Colonic mucosa (tissue), 4 donors: ENCODE measurements around the gene PSMC1. TPM values are rescaled to one million over a fixed set of nuclear protein-coding genes. Genes with fewer than 3 reads are reported as not detected.

Experiments
- DNase-seq: peaks from one replicate; pipeline ENCODE4 v3.0.0-alpha.2; 2020
- H3K27ac ChIP-seq: fragments of 200-600 bp; one replicate; pipeline ENCODE4 v1.8.0; 2021
- H3K27me3 ChIP-seq: fragments of 200-600 bp; one replicate; pipeline ENCODE4 v1.8.0; 2021
- H3K36me3 ChIP-seq: fragments of 200-600 bp; one replicate; pipeline ENCODE4 v1.8.0; 2021
- H3K4me1 ChIP-seq: fragments of 200-600 bp; one replicate; pipeline ENCODE4 v1.8.0; 2021; ENCODE audit warnings: mild to moderate bottlenecking
- H3K4me3 ChIP-seq: fragments of 200-600 bp; one replicate; pipeline ENCODE4 v1.8.0; 2021
- H3K9ac ChIP-seq, 2 donors: one replicate each; pipeline ENCODE4 v1.7.0; 2013; ENCODE audit warnings: control low read depth in 2 of 2, low read depth in 2 of 2, low read length in 2 of 2
- H3K9me3 ChIP-seq: fragments of 200-600 bp; one replicate; pipeline ENCODE4 v1.8.0; 2021
- CTCF ChIP-seq: fragments of 200-600 bp; IDR thresholded peaks from one replicate; pipeline ENCODE4 v1.8.0; 2022; ENCODE audit warnings: antibody characterized with exemption, mild to moderate bottlenecking
- intact Hi-C: fragments of 100-400 bp; cut with DNase I; formaldehyde crosslinking; loops from one replicate; pipeline ENCODE4 v1.14.1; 2022
- total RNA-seq, 2 donors: library from RNA; stranded (reverse); fragmentation: NEBNext Ultra II Directional in 1 of 2; extraction: Animal tissue kit (Norgen Biotek cat#: 25700) in 1 of 2; gene quantifications; one replicate each; pipeline ENCODE4 v1.2.1, GENCODE V29; 2021
- donor health status: healthy.
- donor health status: DM: no; HTN: no; CAD: no.
- donor health status: DM: no; HTN: no; CAD: no.

Gene PSMC1
- total RNA-seq, 2 donors from 2014 or later = 68.3 to 92.6 TPM

- no peak for TF ChIP-seq CTCF
- DNase-seq = no peak
- Histone ChIP-seq H3K4me1 (no peaks in the 10 kb centered on the region), H3K27ac (no peak overlapping the region), H3K4me3 (no peak overlapping the region), H3K27me3 (no peaks in the 10 kb centered on the region), H3K9me3 (no peaks in the 10 kb centered on the region), H3K9ac (no peak overlapping the region), H3K36me3 (peaks cover 4% of the 10 kb centered on the region)
- intact Hi-C loops = no loop called here
Observed at GRCh38 chr14:90276646-90277367, 20.5 kb downstream of the PSMC1 start.

GRCh38 chr14:90277581-90278198 lies 21.3 kb downstream of the PSMC1 start:
- no peak overlapping the region for H3K4me3 ChIP-seq
- no peaks in the 10 kb centered on the region for H3K9me3 ChIP-seq
- DNase-seq = no peak
- no peak for TF ChIP-seq CTCF
- intact Hi-C loops = no loop called here
- H3K27ac ChIP-seq = no peak overlapping the region
- H3K36me3 ChIP-seq = peaks cover 4% of the 10 kb centered on the region
- no peaks in the 10 kb centered on the region for H3K27me3 ChIP-seq
- H3K9ac ChIP-seq = no peak overlapping the region
- no peaks in the 10 kb centered on the region for H3K4me1 ChIP-seq

- no peaks in the 10 kb centered on the region for H3K36me3 ChIP-seq
- TF ChIP-seq CTCF = no peak
- H3K27me3 ChIP-seq = no peaks in the 10 kb centered on the region
- intact Hi-C loops = no loop called here
- no peak overlapping the region for H3K4me3 ChIP-seq
- DNase-seq = no peak
- no peak overlapping the region for H3K9ac ChIP-seq
- no peak overlapping the region for H3K27ac ChIP-seq
- H3K9me3 ChIP-seq = no peaks in the 10 kb centered on the region
- H3K4me1 ChIP-seq = no peaks in the 10 kb centered on the region
Observed at GRCh38 chr14:90278199-90279175, 22.1 kb downstream of the PSMC1 start.

- TF ChIP-seq CTCF = no peak
- no peak overlapping the region for H3K4me3 ChIP-seq
- H3K9me3 ChIP-seq = no peaks in the 10 kb centered on the region
- H3K27ac ChIP-seq = no peak overlapping the region
- no peaks in the 10 kb centered on the region for H3K27me3 ChIP-seq
- DNase-seq = no peak
- H3K9ac ChIP-seq = no peak overlapping the region
- no peaks in the 10 kb centered on the region for H3K4me1 ChIP-seq
- intact Hi-C loops = no loop called here
- H3K36me3 ChIP-seq = no peaks in the 10 kb centered on the region
Observed at GRCh38 chr14:90280096-90280495, 23.7 kb downstream of the PSMC1 start.

- intact Hi-C loops = no loop called here
- no peaks in the 10 kb centered on the region for H3K36me3 ChIP-seq
- H3K27ac ChIP-seq = no peak overlapping the region
- no peaks in the 10 kb centered on the region for H3K27me3 ChIP-seq
- no peak for DNase-seq
- no peak for TF ChIP-seq CTCF
- no peak overlapping the region for H3K9ac ChIP-seq
- no peaks in the 10 kb centered on the region for H3K9me3 ChIP-seq
- no peaks in the 10 kb centered on the region for H3K4me1 ChIP-seq
- H3K4me3 ChIP-seq = no peak overlapping the region
Observed at GRCh38 chr14:90281261-90281660, 24.9 kb downstream of the PSMC1 start.
